OCI-LY1 (cell line): ENCODE data around the gene FNIP2.

Experiments used
- H2AFZ ChIP-seq: fragments of 200-600 bp; sonication (generic), shearing (Covaris generic); 2 replicates; pipeline ENCODE4 v1.6.0; 2014; ENCODE audit warnings: antibody characterized with exemption, mild to moderate bottlenecking, low read length
- H3F3A ChIP-seq: fragments of 200-600 bp; sonication (generic), shearing (Covaris generic); 2 replicates; pipeline ENCODE4 v1.6.0; 2014; ENCODE audit warnings: mild to moderate bottlenecking, antibody characterized with exemption, low read length, moderate library complexity; ENCODE audit not compliant: insufficient read depth
- H3K27ac ChIP-seq: fragments of 200-600 bp; sonication (generic); 2 replicates; pipeline ENCODE4 v1.5.1; 2014; ENCODE audit warnings: low read length, mixed run types, mild to moderate bottlenecking, low read depth; ENCODE audit not compliant: poor library complexity, severe bottlenecking
- H3K27me3 ChIP-seq: fragments of 200-600 bp; sonication (generic); 2 replicates; pipeline ENCODE4 v1.6.0; 2014; ENCODE audit warnings: antibody characterized with exemption, mild to moderate bottlenecking, low read length, moderate library complexity; ENCODE audit not compliant: insufficient read depth
- H3K36me3 ChIP-seq: fragments of 200-600 bp; sonication (generic); 2 replicates; pipeline ENCODE4 v1.6.1; 2014; ENCODE audit warnings: mild to moderate bottlenecking, antibody characterized with exemption, low read length, moderate library complexity, mixed read lengths; ENCODE audit not compliant: insufficient read depth
- H3K4me1 ChIP-seq: fragments of 200-600 bp; sonication (generic); 2 replicates; pipeline ENCODE4 v1.5.1; 2014; ENCODE audit warnings: mild to moderate bottlenecking, low read length, moderate library complexity; ENCODE audit not compliant: insufficient read depth, severe bottlenecking
- H3K4me2 ChIP-seq: fragments of 200-600 bp; sonication (generic), shearing (Covaris generic); 2 replicates; pipeline ENCODE4 v1.6.1; 2014; ENCODE audit warnings: low read length
- H3K4me3 ChIP-seq: fragments of 200-600 bp; sonication (generic); 2 replicates; pipeline ENCODE4 v1.5.1; 2014; ENCODE audit warnings: low read length, low read depth, mild to moderate bottlenecking, mixed read lengths; ENCODE audit not compliant: poor library complexity, severe bottlenecking
- H3K79me2 ChIP-seq: fragments of 200-600 bp; shearing (Covaris generic); 2 replicates; pipeline ENCODE4 v1.6.1; 2016; ENCODE audit warnings: mixed run types, low read length, mixed read lengths; ENCODE audit not compliant: insufficient read depth
- H3K9ac ChIP-seq: fragments of 200-600 bp; sonication (generic), shearing (Covaris generic); 2 replicates; pipeline ENCODE4 v1.6.1; 2014; ENCODE audit warnings: mild to moderate bottlenecking, low read length, mixed read lengths
- H3K9me2 ChIP-seq: fragments of 200-600 bp; sonication (generic), shearing (Covaris generic); 2 replicates; pipeline ENCODE4 v1.6.1; 2014; ENCODE audit warnings: low read depth, mild to moderate bottlenecking, low read length, mixed read lengths
- H3K9me3 ChIP-seq: fragments of 200-600 bp; shearing (Covaris generic); 2 replicates; pipeline ENCODE4 v1.6.1; 2014; ENCODE audit warnings: low read length, mixed read lengths
- H4K20me1 ChIP-seq: fragments of 200-600 bp; sonication (generic), shearing (Covaris generic); 2 replicates; pipeline ENCODE4 v1.6.0; 2016; ENCODE audit warnings: mild to moderate bottlenecking, low read length; ENCODE audit not compliant: insufficient read depth
- CTCF ChIP-seq: fragments of 200-600 bp; sonication (generic), shearing (Covaris generic); IDR thresholded peaks from 2 replicates; pipeline ENCODE4 v1.5.1; 2017; ENCODE audit warnings: mild to moderate bottlenecking, antibody characterized with exemption, low read length, moderate library complexity, mixed read lengths
- EZH2 ChIP-seq: fragments of 200-600 bp; sonication (generic), shearing (Covaris generic); IDR thresholded peaks from 2 replicates; pipeline ENCODE4 v1.8.0; 2017; ENCODE audit warnings: borderline replicate concordance, mixed run types, mild to moderate bottlenecking, antibody characterized with exemption, low read length, moderate library complexity, mixed read lengths

Gene FNIP2

GRCh38 chr4:158941321-158941720 lies 172.5 kb downstream of the FNIP2 start:
- H3K36me3 ChIP-seq, result no peaks in the 10 kb centered on the region
- TF ChIP-seq EZH2, result no peak
- no peak for TF ChIP-seq CTCF

GRCh38 chr4:158941895-158942294 lies 173.1 kb downstream of the FNIP2 start:
- H3F3A ChIP-seq, result no peaks in the 10 kb centered on the region
- H2AFZ ChIP-seq, result no peak overlapping the region
- no peaks in the 10 kb centered on the region for H3K36me3 ChIP-seq
- no peak overlapping the region for H3K9ac ChIP-seq
- no peaks in the 10 kb centered on the region for H3K79me2 ChIP-seq
- H4K20me1 ChIP-seq, result no peaks in the 10 kb centered on the region
- TF ChIP-seq CTCF (no peak), EZH2 (no peak)
- no peaks in the 10 kb centered on the region for H3K9me2 ChIP-seq
- H3K9me3 ChIP-seq, result no peaks in the 10 kb centered on the region
- peaks cover 4% of the 10 kb centered on the region; the same call in 1 of the 2 replicates for H3K27me3 ChIP-seq
- no peaks in the 10 kb centered on the region for H3K4me1 ChIP-seq
- H3K4me2 ChIP-seq, result no peak overlapping the region
- H3K27ac ChIP-seq, result no peak overlapping the region
- no peak overlapping the region for H3K4me3 ChIP-seq

More at GRCh38 chr4:158941321-158941720, 172.5 kb downstream of the FNIP2 start:
- Histone ChIP-seq H3K4me1 (no peaks in the 10 kb centered on the region), H4K20me1 (no peaks in the 10 kb centered on the region), H3K79me2 (no peaks in the 10 kb centered on the region), H3F3A (no peaks in the 10 kb centered on the region), H3K9ac (no peak overlapping the region), H3K9me2 (no peaks in the 10 kb centered on the region), H3K4me3 (no peak overlapping the region), H3K9me3 (no peaks in the 10 kb centered on the region), H3K4me2 (no peak overlapping the region), H3K27ac (no peak overlapping the region), H3K27me3 (peaks cover 4% of the 10 kb centered on the region; the same call in 1 of the 2 replicates), H2AFZ (no peak overlapping the region)

GRCh38 chr4:158945529-158946108 lies 176.8 kb downstream of the FNIP2 start:
- Histone ChIP-seq H3K27ac (no peak overlapping the region), H4K20me1 (no peaks in the 10 kb centered on the region)

More at GRCh38 chr4:158945529-158946108, 176.8 kb downstream of the FNIP2 start:
- H3K4me1 ChIP-seq, result no peaks in the 10 kb centered on the region
- H3K36me3 ChIP-seq, result no peaks in the 10 kb centered on the region
- no peak overlapping the region for H2AFZ ChIP-seq
- no peaks in the 10 kb centered on the region for H3K79me2 ChIP-seq
- no peak overlapping the region for H3K4me2 ChIP-seq
- no peak for TF ChIP-seq EZH2
- TF ChIP-seq CTCF, result no peak
- no peaks in the 10 kb centered on the region for H3K27me3 ChIP-seq
- H3K4me3 ChIP-seq, result no peak overlapping the region
- H3K9ac ChIP-seq, result no peak overlapping the region
- no peaks in the 10 kb centered on the region for H3F3A ChIP-seq
- no peaks in the 10 kb centered on the region for H3K9me3 ChIP-seq
- H3K9me2 ChIP-seq, result no peaks in the 10 kb centered on the region
